Measurements from ENCODE around the gene NEK5.

DNA sequence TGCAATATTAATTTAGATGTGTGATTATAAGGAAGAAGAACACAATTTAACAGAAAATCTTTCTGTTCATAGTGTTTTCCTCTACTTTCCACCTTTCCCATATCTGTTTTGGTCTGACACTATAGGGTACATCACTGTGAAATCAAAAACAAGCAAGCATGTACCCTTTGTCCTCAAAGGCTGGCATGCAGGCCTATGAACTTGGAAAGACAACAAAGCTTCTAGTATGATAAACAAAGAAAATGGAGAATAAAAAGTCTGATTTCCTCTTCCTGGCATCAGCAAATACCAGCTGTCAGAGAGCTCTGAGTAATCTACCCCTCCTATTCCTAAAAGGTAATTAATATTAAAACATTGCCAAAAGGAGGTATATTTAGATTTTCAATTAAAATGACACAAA, 36.1 kb upstream of the NEK5 start:
- TF ChIP-seq, protein P1, sequence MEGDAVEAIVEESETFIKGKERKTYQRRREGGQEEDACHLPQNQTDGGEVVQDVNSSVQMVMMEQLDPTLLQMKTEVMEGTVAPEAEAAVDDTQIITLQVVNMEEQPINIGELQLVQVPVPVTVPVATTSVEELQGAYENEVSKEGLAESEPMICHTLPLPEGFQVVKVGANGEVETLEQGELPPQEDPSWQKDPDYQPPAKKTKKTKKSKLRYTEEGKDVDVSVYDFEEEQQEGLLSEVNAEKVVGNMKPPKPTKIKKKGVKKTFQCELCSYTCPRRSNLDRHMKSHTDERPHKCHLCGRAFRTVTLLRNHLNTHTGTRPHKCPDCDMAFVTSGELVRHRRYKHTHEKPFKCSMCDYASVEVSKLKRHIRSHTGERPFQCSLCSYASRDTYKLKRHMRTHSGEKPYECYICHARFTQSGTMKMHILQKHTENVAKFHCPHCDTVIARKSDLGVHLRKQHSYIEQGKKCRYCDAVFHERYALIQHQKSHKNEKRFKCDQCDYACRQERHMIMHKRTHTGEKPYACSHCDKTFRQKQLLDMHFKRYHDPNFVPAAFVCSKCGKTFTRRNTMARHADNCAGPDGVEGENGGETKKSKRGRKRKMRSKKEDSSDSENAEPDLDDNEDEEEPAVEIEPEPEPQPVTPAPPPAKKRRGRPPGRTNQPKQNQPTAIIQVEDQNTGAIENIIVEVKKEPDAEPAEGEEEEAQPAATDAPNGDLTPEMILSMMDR (conservative IDR thresholded peaks at IDR 0.05; ENCODE audit: low read depth, low read length), result no peak
- TF ChIP-seq EZH2phosphoT487 (IDR thresholded peaks at IDR 0.05; ENCODE audit: borderline replicate concordance, low read length), result no peak
